ENCODE measurements around the gene GASK1A. TPM values are rescaled to one million over a fixed set of nuclear protein-coding genes. Genes with fewer than 3 reads are reported as not detected.

The GASK1A gene
- total RNA-seq, 1 donor from 2014 or later = 10.6 TPM

DNA sequence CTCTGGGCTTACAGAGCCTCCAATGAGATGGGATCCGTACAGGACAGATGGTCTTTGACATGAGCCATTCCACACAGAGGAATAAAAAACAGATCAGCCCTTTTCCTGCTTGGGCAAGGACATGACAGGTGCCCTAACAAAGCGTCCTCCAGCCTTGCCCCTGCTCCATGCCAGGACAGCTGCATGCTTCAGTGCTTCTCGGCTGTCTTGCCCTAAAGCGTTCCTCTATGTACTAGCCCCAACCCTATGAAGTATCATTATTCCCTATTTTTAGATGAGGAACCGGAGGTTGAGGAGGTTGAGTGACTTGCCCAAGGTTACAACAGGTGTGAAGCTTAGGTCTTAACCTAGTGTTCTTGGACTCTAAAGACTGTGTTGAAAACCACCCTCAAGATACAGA lies 116.3 kb downstream of the GASK1A start:
- Histone ChIP-seq H3K4me1 (peaks cover 6% of the 10 kb centered on the region), H3K9me3 (no peaks in the 10 kb centered on the region), H3K36me3 (no peaks in the 10 kb centered on the region), H3K27ac (no peak overlapping the region), H3K27me3 (no peaks in the 10 kb centered on the region), H3K4me3 (no peak overlapping the region)
- DNase-seq (ENCODE audit: extremely low spot score in 2 of 2) = no peak
- intact Hi-C loops (cut with DNase I) = no loop called here
- TF ChIP-seq POLR2AphosphoS5 (IDR thresholded peaks at IDR 0.05; ENCODE audit: insufficient read depth in 1 of 2, low read depth in 1 of 2) = no peak
- TF ChIP-seq, protein P1, sequence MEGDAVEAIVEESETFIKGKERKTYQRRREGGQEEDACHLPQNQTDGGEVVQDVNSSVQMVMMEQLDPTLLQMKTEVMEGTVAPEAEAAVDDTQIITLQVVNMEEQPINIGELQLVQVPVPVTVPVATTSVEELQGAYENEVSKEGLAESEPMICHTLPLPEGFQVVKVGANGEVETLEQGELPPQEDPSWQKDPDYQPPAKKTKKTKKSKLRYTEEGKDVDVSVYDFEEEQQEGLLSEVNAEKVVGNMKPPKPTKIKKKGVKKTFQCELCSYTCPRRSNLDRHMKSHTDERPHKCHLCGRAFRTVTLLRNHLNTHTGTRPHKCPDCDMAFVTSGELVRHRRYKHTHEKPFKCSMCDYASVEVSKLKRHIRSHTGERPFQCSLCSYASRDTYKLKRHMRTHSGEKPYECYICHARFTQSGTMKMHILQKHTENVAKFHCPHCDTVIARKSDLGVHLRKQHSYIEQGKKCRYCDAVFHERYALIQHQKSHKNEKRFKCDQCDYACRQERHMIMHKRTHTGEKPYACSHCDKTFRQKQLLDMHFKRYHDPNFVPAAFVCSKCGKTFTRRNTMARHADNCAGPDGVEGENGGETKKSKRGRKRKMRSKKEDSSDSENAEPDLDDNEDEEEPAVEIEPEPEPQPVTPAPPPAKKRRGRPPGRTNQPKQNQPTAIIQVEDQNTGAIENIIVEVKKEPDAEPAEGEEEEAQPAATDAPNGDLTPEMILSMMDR (IDR thresholded peaks at IDR 0.05) = no peak
- no peak for TF ChIP-seq POLR2A (IDR thresholded peaks at IDR 0.05)

- DNase-seq (ENCODE audit: extremely low spot score in 2 of 2) = no peak
- Histone ChIP-seq H3K9me3 (no peaks in the 10 kb centered on the region), H3K36me3 (no peaks in the 10 kb centered on the region), H3K4me3 (no peak overlapping the region), H3K4me1 (peaks cover 6% of the 10 kb centered on the region), H3K27me3 (no peaks in the 10 kb centered on the region), H3K27ac (no peak overlapping the region)
- intact Hi-C loops (cut with DNase I) = loop anchor here (2.0 kb wide), 1 partner anchor 52 kb away; no protein-coding TSS in a partner anchor
- TF ChIP-seq, protein P1 (IDR thresholded peaks at IDR 0.05) = no peak
- TF ChIP-seq POLR2A (IDR thresholded peaks at IDR 0.05) (no peak), POLR2AphosphoS5 (IDR thresholded peaks at IDR 0.05; ENCODE audit: insufficient read depth in 1 of 2, low read depth in 1 of 2) (no peak)
Observed at GRCh38 chr3:43096761-43097160, 117.7 kb downstream of the GASK1A start.

- no peak overlapping the region for H3K27ac ChIP-seq
- TF ChIP-seq POLR2AphosphoS5 (IDR thresholded peaks at IDR 0.05; ENCODE audit: insufficient read depth in 1 of 2, low read depth in 1 of 2) (no peak), POLR2A (IDR thresholded peaks at IDR 0.05) (no peak)
- TF ChIP-seq, protein P1 (IDR thresholded peaks at IDR 0.05) = no peak
Observed at GRCh38 chr3:43097400-43098080, 118.4 kb downstream of the GASK1A start.

GRCh38 chr3:43098761-43099160 lies 119.7 kb downstream of the GASK1A start:
- no peaks in the 10 kb centered on the region for H3K36me3 ChIP-seq
- H3K9me3 ChIP-seq = no peaks in the 10 kb centered on the region
- no peaks in the 10 kb centered on the region for H3K27me3 ChIP-seq
- no peak for DNase-seq (ENCODE audit: extremely low spot score in 2 of 2)
- H3K4me3 ChIP-seq = no peak overlapping the region
- no peak overlapping the region for H3K27ac ChIP-seq
- no peaks in the 10 kb centered on the region for H3K4me1 ChIP-seq
- intact Hi-C loops (cut with DNase I) = no loop called here
- TF ChIP-seq POLR2A (IDR thresholded peaks at IDR 0.05) (no peak), POLR2AphosphoS5 (IDR thresholded peaks at IDR 0.05; ENCODE audit: insufficient read depth in 1 of 2, low read depth in 1 of 2) (no peak)
- TF ChIP-seq, protein P1 (IDR thresholded peaks at IDR 0.05) = no peak

More at GRCh38 chr3:43097400-43098080, 118.4 kb downstream of the GASK1A start:
- H3K4me3 ChIP-seq = no peak overlapping the region
- H3K9me3 ChIP-seq = no peaks in the 10 kb centered on the region
- DNase-seq (ENCODE audit: extremely low spot score in 2 of 2) = no peak
- intact Hi-C loops (cut with DNase I) = loop anchor here (2.0 kb wide), 1 partner anchor 53 kb away; no protein-coding TSS in a partner anchor
- peaks cover 6% of the 10 kb centered on the region for H3K4me1 ChIP-seq
- no peaks in the 10 kb centered on the region for H3K36me3 ChIP-seq
- no peaks in the 10 kb centered on the region for H3K27me3 ChIP-seq

- Histone ChIP-seq H3K4me1 (peaks cover 16% of the 10 kb centered on the region), H3K27me3 (no peaks in the 10 kb centered on the region), H3K36me3 (no peaks in the 10 kb centered on the region), H3K9me3 (no peaks in the 10 kb centered on the region), H3K4me3 (no peak overlapping the region), H3K27ac (no peak overlapping the region)
- DNase-seq (ENCODE audit: extremely low spot score in 2 of 2) = no peak
- TF ChIP-seq POLR2AphosphoS5 (IDR thresholded peaks at IDR 0.05; ENCODE audit: insufficient read depth in 1 of 2, low read depth in 1 of 2) (no peak), POLR2A (IDR thresholded peaks at IDR 0.05) (no peak)
- TF ChIP-seq, protein P1 (IDR thresholded peaks at IDR 0.05) = no peak
- intact Hi-C loops (cut with DNase I) = no loop called here
Observed at GRCh38 chr3:43102773-43103480, 123.8 kb downstream of the GASK1A start.

Data from vagina (tissue), 2 donors.